Measurements from ENCODE around the gene GPNMB. TPM values are rescaled to one million over a fixed set of nuclear protein-coding genes. Genes with fewer than 3 reads are reported as not detected.

Gene GPNMB
- total RNA-seq, 2 donors from 2014 or later: 0.99 to 1.1 TPM

- Histone ChIP-seq H3K27ac (ENCODE audit: low read depth, low read length) (no peak overlapping the region), H3K4me1 (ENCODE audit: control insufficient read depth, insufficient read depth, low read length) (no peaks in the 10 kb centered on the region), H3K4me3 (ENCODE audit: low read length) (no peak overlapping the region), H3K36me3 (ENCODE audit: control insufficient read depth, insufficient read depth, low read length) (peaks cover 92% of the 10 kb centered on the region), H3K9me3 (ENCODE audit: control insufficient read depth, low read length) (peaks cover 10% of the 10 kb centered on the region), H3K9ac (ENCODE audit: extremely low read depth, low read length, poor library complexity, severe bottlenecking) (no peak overlapping the region), H3K27me3 (ENCODE audit: control insufficient read depth, insufficient read depth, low read length, poor library complexity, severe bottlenecking) (no peaks in the 10 kb centered on the region)
- 96 to 97% methylated on average over 5 to 7 of the region's 7 CpGs for WGBS, 2 experiments (ENCODE audit: insufficient coverage in 1 of 2, insufficient read length in 1 of 2)
- Mint-ChIP-seq H3K27me3 (ENCODE audit: insufficient read depth) (no peaks in the 10 kb centered on the region), H3K9me3 (peaks cover 4% of the 10 kb centered on the region), H3K4me1 (peaks cover 4% of the 10 kb centered on the region), H3K36me3 (ENCODE audit: low read depth) (peaks cover 80% of the 10 kb centered on the region), H3K27ac (no peak overlapping the region), H3K4me3 (no peak overlapping the region)
- TF ChIP-seq CTCF (conservative IDR thresholded peaks at IDR 0.05): no peak
- no peak for DNase-seq
These were observed 68.8 kb downstream of the GPNMB start for GRCh38 chr7:23315366-23315765.

Other genes with a start within 250 kb of the GPNMB start
- 100 to 1,000 TPM in 1 of 2 donors, 10 to 100 TPM in 1; 92.1 to 138 TPM for gene HYCC1, start 232.6 kb upstream of the GPNMB start, total RNA-seq
- 10 to 100 TPM; 37.5 to 54.6 TPM for gene KLHL7, start 141.0 kb upstream of the GPNMB start, total RNA-seq
- 10 to 100 TPM; 26.3 to 31.3 TPM for gene NUP42, start 64.7 kb upstream of the GPNMB start, total RNA-seq
- gene MALSU1, start 52.6 kb downstream of the GPNMB start, total RNA-seq: 10 to 100 TPM; 73.5 to 87.4 TPM
- gene IGF2BP3, start 223.7 kb downstream of the GPNMB start, total RNA-seq: 100 to 1,000 TPM; 114 to 123 TPM